Thyroid gland (tissue), 4 donors: ENCODE data around the gene KSR1. TPM values are rescaled to one million over a fixed set of nuclear protein-coding genes. Genes with fewer than 3 reads are reported as not detected.
"Not testable (repeated sequence)": the region's sequence is repeated elsewhere in the genome, so short reads cannot be mapped to it uniquely, and the experiment has no call there.

ENCODE experiments used
- DNase-seq, 2 donors: peaks; one replicate each; pipeline ENCODE4 v3.0.0-alpha.2; 2019
- H3K27ac ChIP-seq, 3 donors: fragments of 200-600 bp; sonication (generic); 1 replicate in 2 of 3; 2 replicates in 1 of 3; pipeline ENCODE4 v1.5.1; 2016 to 2019; ENCODE audit warnings: mild to moderate bottlenecking in 1 of 3, moderate library complexity in 1 of 3
- H3K27me3 ChIP-seq: fragments of 200-600 bp; sonication (generic); one replicate; pipeline ENCODE4 v1.5.1; 2019
- H3K36me3 ChIP-seq, 2 donors: fragments of 200-600 bp; sonication (generic); one replicate each; pipeline ENCODE4 v1.5.1; 2016 to 2019
- H3K4me1 ChIP-seq, 2 donors: fragments of 200-600 bp; sonication (generic); one replicate each; pipeline ENCODE4 v1.5.1; 2017 to 2019
- H3K4me3 ChIP-seq, 3 donors: fragments of 200-600 bp; sonication (generic); replicated peaks in 1 of 3; 1 replicate in 2 of 3; 2 replicates in 1 of 3; pipeline ENCODE4 v1.5.1; 2016; ENCODE audit warnings: mild to moderate bottlenecking in 1 of 3
- H3K9me3 ChIP-seq: fragments of 200-600 bp; sonication (generic); one replicate; pipeline ENCODE4 v1.5.1; 2017
- POLR2A ChIP-seq, 2 donors: fragments of 450-650 bp; IDR thresholded peaks; one replicate each; pipeline ENCODE4 v1.6.1; 2017; ENCODE audit warnings: antibody characterized with exemption in 2 of 2, mild to moderate bottlenecking in 2 of 2, moderate library complexity in 1 of 2
- WGBS, 2 donors: methylation state at CpG; one replicate each; pipeline ENCODE4 v1.1.5; 2017; 5-methylcytosine and 5-hydroxymethylcytosine counted together
- intact Hi-C: fragments of 100-400 bp; cut with DNase I; formaldehyde crosslinking; loops from one replicate; pipeline ENCODE4 v1.15.1; 2023
- total RNA-seq, 4 donors: library from RNA; depleted of rRNA; stranded (reverse); fragments of >200 nt; gene quantifications; one replicate each; pipeline ENCODE4 v1.2.3, GENCODE V29; 2016
- TF ChIP-seq, protein P1 (sequence below), 6 experiments: fragments of 200-600 bp in 3 of 6; fragments of 450-650 bp in 3 of 6; sonication (generic) in 3 of 6; IDR thresholded peaks; one replicate each; pipeline ENCODE4 v1.5.1; 2016 to 2019; ENCODE audit warnings: antibody characterized with exemption in 6 of 6, mild to moderate bottlenecking in 2 of 6, inconsistent platforms in 1 of 6, moderate library complexity in 1 of 6

KSR1 gene
- 10 to 100 TPM; 35.9 to 75.5 (median 67.7) TPM for total RNA-seq

GRCh38 chr17:27455914-27456680, at the start of gene KSR1:
Gene KSR1 (plus strand): TSS chr17:27456448. CDS start chr17:27456644, 196 bp downstream.
- Histone ChIP-seq H3K36me3 (no peaks in the 10 kb centered on the region), H3K4me3 (peak within 1 kb of the TSS; percentile 19 to 77 (median 41)), H3K9me3 (no peaks in the 10 kb centered on the region), H3K27me3 (no peaks in the 10 kb centered on the region), H3K4me1 (peaks cover 27 to 44% of the 10 kb centered on the region in 2 donors), H3K27ac (peak within 1 kb of the TSS; percentile 83 to 92 (median 85))
- 4% methylated on average over 3 of the region's 88 CpGs; no CpG with 5 or more reads in 1 of the 2 donors for WGBS, 2 donors
- peak; percentile 80 to 95 for TF ChIP-seq POLR2A (IDR thresholded peaks at IDR 0.05)
- TF ChIP-seq, protein P1, sequence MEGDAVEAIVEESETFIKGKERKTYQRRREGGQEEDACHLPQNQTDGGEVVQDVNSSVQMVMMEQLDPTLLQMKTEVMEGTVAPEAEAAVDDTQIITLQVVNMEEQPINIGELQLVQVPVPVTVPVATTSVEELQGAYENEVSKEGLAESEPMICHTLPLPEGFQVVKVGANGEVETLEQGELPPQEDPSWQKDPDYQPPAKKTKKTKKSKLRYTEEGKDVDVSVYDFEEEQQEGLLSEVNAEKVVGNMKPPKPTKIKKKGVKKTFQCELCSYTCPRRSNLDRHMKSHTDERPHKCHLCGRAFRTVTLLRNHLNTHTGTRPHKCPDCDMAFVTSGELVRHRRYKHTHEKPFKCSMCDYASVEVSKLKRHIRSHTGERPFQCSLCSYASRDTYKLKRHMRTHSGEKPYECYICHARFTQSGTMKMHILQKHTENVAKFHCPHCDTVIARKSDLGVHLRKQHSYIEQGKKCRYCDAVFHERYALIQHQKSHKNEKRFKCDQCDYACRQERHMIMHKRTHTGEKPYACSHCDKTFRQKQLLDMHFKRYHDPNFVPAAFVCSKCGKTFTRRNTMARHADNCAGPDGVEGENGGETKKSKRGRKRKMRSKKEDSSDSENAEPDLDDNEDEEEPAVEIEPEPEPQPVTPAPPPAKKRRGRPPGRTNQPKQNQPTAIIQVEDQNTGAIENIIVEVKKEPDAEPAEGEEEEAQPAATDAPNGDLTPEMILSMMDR (IDR thresholded peaks at IDR 0.05): peak in 3 of 6 experiments; percentile 37 to 51 (median 38)
- intact Hi-C loops: loop anchor here (10.0 kb wide), 1 partner anchor 139 kb away; no protein-coding TSS in a partner anchor
- peak; percentile 90 to 92 for DNase-seq

- H3K4me3 ChIP-seq: no peak overlapping the region
- intact Hi-C loops: no loop called here
- no peaks in the 10 kb centered on the region for H3K27me3 ChIP-seq
- H3K27ac ChIP-seq: peak overlapping the region in 1 of 3 donors; percentile 46
- no peaks in the 10 kb centered on the region for H3K9me3 ChIP-seq
- H3K4me1 ChIP-seq: peaks cover 11 to 16% of the 10 kb centered on the region in 2 donors
- TF ChIP-seq, protein P1 (IDR thresholded peaks at IDR 0.05): no peak
- no peak for TF ChIP-seq POLR2A (IDR thresholded peaks at IDR 0.05)
- H3K36me3 ChIP-seq: no peaks in the 10 kb centered on the region
- peak; percentile 78 to 81 for DNase-seq
- WGBS, 2 donors: 35 to 46% methylated on average over 6 of the region's 6 CpGs
These were observed 48.1 kb upstream of the KSR1 start for GRCh38 chr17:27407916-27408864.

- H3K27ac ChIP-seq: peak overlapping the region in 1 of 3 donors; percentile 46
- no peak for DNase-seq
- H3K4me1 ChIP-seq: peaks cover 11 to 16% of the 10 kb centered on the region in 2 donors
- no peaks in the 10 kb centered on the region for H3K27me3 ChIP-seq
- TF ChIP-seq, protein P1 (IDR thresholded peaks at IDR 0.05): no peak
- TF ChIP-seq POLR2A (IDR thresholded peaks at IDR 0.05): no peak
- intact Hi-C loops: no loop called here
- 61 to 71% methylated on average over 4 of the region's 4 CpGs for WGBS, 2 donors
- no peaks in the 10 kb centered on the region for H3K36me3 ChIP-seq
- no peak overlapping the region for H3K4me3 ChIP-seq
- H3K9me3 ChIP-seq: no peaks in the 10 kb centered on the region
These were observed 47.4 kb upstream of the KSR1 start for GRCh38 chr17:27408891-27409290.

GRCh38 chr17:27412158-27412557, 44.1 kb upstream of the KSR1 start:
- H3K36me3 ChIP-seq, DNase-seq, H3K27ac ChIP-seq, H3K27me3 ChIP-seq, H3K4me3 ChIP-seq, H3K9me3 ChIP-seq, intact Hi-C loops: not testable (repeated sequence)
- WGBS, 2 donors: 87% methylated on average over 9 of the region's 9 CpGs
- H3K4me1 ChIP-seq: peaks cover 11 to 16% of the 10 kb centered on the region in 2 donors

DNA sequence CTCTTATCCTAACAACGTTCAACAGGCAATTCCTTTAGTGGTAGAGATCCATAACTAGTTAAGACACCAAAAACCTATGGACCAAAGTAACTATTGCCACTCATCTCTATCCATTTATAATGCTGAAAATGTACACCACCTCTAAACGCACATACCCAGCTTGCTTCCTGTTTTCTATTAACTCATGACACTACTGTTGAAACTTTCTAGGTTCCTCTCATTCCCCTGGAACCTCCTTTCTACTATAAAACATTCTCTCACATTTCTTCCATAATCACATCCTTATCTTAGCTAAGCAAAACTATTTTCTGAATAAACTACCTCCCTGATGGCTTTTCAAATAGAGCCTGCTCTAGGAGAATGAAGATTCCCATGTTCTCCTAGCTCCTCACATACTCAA, 42.9 kb upstream of the KSR1 start:
- peaks cover 7 to 10% of the 10 kb centered on the region in 2 donors for H3K4me1 ChIP-seq
- WGBS, 2 donors: 53 to 73% methylated on average over 2 of the region's 2 CpGs
- no peak for DNase-seq
- no peak overlapping the region for H3K27ac ChIP-seq
- H3K27me3 ChIP-seq: no peaks in the 10 kb centered on the region
- no peak overlapping the region for H3K4me3 ChIP-seq
- TF ChIP-seq, protein P1 (IDR thresholded peaks at IDR 0.05): no peak
- no peak for TF ChIP-seq POLR2A (IDR thresholded peaks at IDR 0.05)
- no peaks in the 10 kb centered on the region for H3K9me3 ChIP-seq
- intact Hi-C loops: no loop called here
- H3K36me3 ChIP-seq: no peaks in the 10 kb centered on the region
